Mucosa of descending colon (tissue), 3 donors: ENCODE measurements around the gene CD9. TPM values are rescaled to one million over a fixed set of nuclear protein-coding genes. Genes with fewer than 3 reads are reported as not detected.
A peak's percentile ranks its signal among the peaks of the same experiment; 100 is the strongest.

Source experiments
- ATAC-seq: fragments of 200-7000 bp; cut with Tn5 transposase; one replicate; pipeline ENCODE4 v1.9.1; 2020; ENCODE audit warnings: mild to moderate bottlenecking, moderate library complexity
- DNase-seq, 3 donors: peaks; one replicate each; pipeline ENCODE4 v3.0.0-alpha.2; 2020
- H3K36me3 ChIP-seq: fragments of 200-600 bp; one replicate; pipeline ENCODE4 v1.8.0; 2021; ENCODE audit warnings: low read depth, mild to moderate bottlenecking
- H3K4me1 ChIP-seq: fragments of 200-600 bp; one replicate; pipeline ENCODE4 v1.8.0; 2021; ENCODE audit warnings: low read depth, mild to moderate bottlenecking
- H3K4me3 ChIP-seq: fragments of 200-600 bp; one replicate; pipeline ENCODE4 v1.8.0; 2021; ENCODE audit warnings: mild to moderate bottlenecking
- H3K9me3 ChIP-seq: fragments of 200-600 bp; one replicate; pipeline ENCODE4 v1.8.0; 2021; ENCODE audit warnings: mild to moderate bottlenecking
- CTCF ChIP-seq: fragments of 200-600 bp; IDR thresholded peaks from one replicate; pipeline ENCODE4 v1.8.0; 2022; ENCODE audit warnings: antibody characterized with exemption, mild to moderate bottlenecking
- intact Hi-C, 2 donors: fragments of 100-400 bp; cut with DNase I in 1 of 2; cut with micrococcal nuclease in 1 of 2; formaldehyde crosslinking; loops; one replicate each; pipeline versions ENCODE4 v1.11.0 to v1.11.1; 2022; cut with DNase I, micrococcal nuclease
- total RNA-seq, 3 donors: library from RNA; stranded (reverse); fragmentation: NEBNext Ultra II Directional in 2 of 3; extraction: Animal tissue kit (Norgen Biotek cat#: 25700) in 2 of 3; gene quantifications; one replicate each; pipeline versions ENCODE4 v1.2.1 to v1.2.4, GENCODE V29; 2021 to 2023
- donor health status: DM: no; HTN: no; CAD: no; lungs with moderate emphysema.
- donor health status: DM: no; HTN: no; CAD: no.
- donor health status: DM: no; HTN: yes; CAD: no.

CD9 gene
- total RNA-seq, 3 donors from 2014 or later: 452 to 723 (median 672) TPM

- Histone ChIP-seq H3K4me3 (no peak overlapping the region), H3K9me3 (no peaks in the 10 kb centered on the region), H3K4me1 (peaks cover 64% of the 10 kb centered on the region), H3K36me3 (no peaks in the 10 kb centered on the region)
- DNase-seq: no peak
- intact Hi-C loops: no loop called here
- TF ChIP-seq CTCF: no peak
- ATAC-seq: no peak
Observed at GRCh38 chr12:6202846-6203245, 2.6 kb downstream of the CD9 start.

- intact Hi-C loops: no loop called here
- no peak overlapping the region for H3K4me3 ChIP-seq
- peaks cover 70% of the 10 kb centered on the region for H3K4me1 ChIP-seq
- no peak for TF ChIP-seq CTCF
- DNase-seq (peak in 1 of 3 donors; percentile 18), ATAC-seq (no peak)
- no peaks in the 10 kb centered on the region for H3K9me3 ChIP-seq
- H3K36me3 ChIP-seq: no peaks in the 10 kb centered on the region
Observed at GRCh38 chr12:6203601-6204000, 3.4 kb downstream of the CD9 start.

GRCh38 chr12:6204533-6205143, 4.4 kb downstream of the CD9 start:
- Histone ChIP-seq H3K9me3 (no peaks in the 10 kb centered on the region), H3K36me3 (no peaks in the 10 kb centered on the region), H3K4me1 (peaks cover 72% of the 10 kb centered on the region), H3K4me3 (no peak overlapping the region)
- DNase-seq: peak in 1 of 3 donors; percentile 45
- TF ChIP-seq CTCF: no peak
- no peak for ATAC-seq
- intact Hi-C loops: no loop called here

- ATAC-seq: no peak
- TF ChIP-seq CTCF: no peak
- Histone ChIP-seq H3K4me3 (no peak overlapping the region), H3K9me3 (no peaks in the 10 kb centered on the region), H3K36me3 (no peaks in the 10 kb centered on the region), H3K4me1 (peaks cover 77% of the 10 kb centered on the region)
- DNase-seq: peak in 2 of 3 donors; percentile 54 to 59
- intact Hi-C loops: no loop called here
Observed at GRCh38 chr12:6205144-6205539, 4.9 kb downstream of the CD9 start.

GRCh38 chr12:6205761-6206160, 5.6 kb downstream of the CD9 start:
- no peak for TF ChIP-seq CTCF
- intact Hi-C loops: no loop called here
- peaks cover 83% of the 10 kb centered on the region for H3K4me1 ChIP-seq
- H3K4me3 ChIP-seq: no peak overlapping the region
- ATAC-seq (no peak), DNase-seq (peak in 1 of 3 donors; percentile 27)
- no peaks in the 10 kb centered on the region for H3K9me3 ChIP-seq
- no peaks in the 10 kb centered on the region for H3K36me3 ChIP-seq

GRCh38 chr12:6206327-6206726, 6.1 kb downstream of the CD9 start:
- intact Hi-C loops: no loop called here
- H3K4me1 ChIP-seq: peaks cover 89% of the 10 kb centered on the region
- TF ChIP-seq CTCF: no peak
- H3K36me3 ChIP-seq: no peaks in the 10 kb centered on the region
- no peak overlapping the region for H3K4me3 ChIP-seq
- ATAC-seq: no peak
- DNase-seq: no peak
- no peaks in the 10 kb centered on the region for H3K9me3 ChIP-seq
